Mucosa of rectum (tissue), 2 donors: Measurements from ENCODE around the gene DSCAM.

ENCODE experiments used
- H3K27ac ChIP-seq, 2 donors: one replicate each; pipeline ENCODE4 v1.7.0; 2013; ENCODE audit warnings: inconsistent platforms in 2 of 2, low read depth in 2 of 2, low read length in 2 of 2
- H3K27me3 ChIP-seq, 2 donors: one replicate each; pipeline ENCODE4 v1.7.0; 2013; ENCODE audit warnings: low read length in 2 of 2; ENCODE audit not compliant: control insufficient read depth in 2 of 2, insufficient read depth in 2 of 2
- H3K36me3 ChIP-seq, 2 donors: one replicate each; pipeline ENCODE4 v1.7.0; 2013; ENCODE audit warnings: low read length in 2 of 2; ENCODE audit not compliant: control insufficient read depth in 2 of 2, insufficient read depth in 2 of 2
- H3K4me1 ChIP-seq, 2 donors: one replicate each; pipeline ENCODE4 v1.7.0; 2013; ENCODE audit warnings: low read length in 2 of 2, mild to moderate bottlenecking in 1 of 2; ENCODE audit not compliant: control insufficient read depth in 2 of 2, insufficient read depth in 2 of 2
- H3K4me3 ChIP-seq, 2 donors: one replicate each; pipeline ENCODE4 v1.7.0; 2013; ENCODE audit warnings: low read length in 2 of 2
- H3K9ac ChIP-seq, 2 donors: one replicate each; pipeline ENCODE4 v1.7.0; 2013; ENCODE audit warnings: low read length in 2 of 2, low read depth in 1 of 2, mild to moderate bottlenecking in 1 of 2
- H3K9me3 ChIP-seq, 2 donors: one replicate each; pipeline ENCODE4 v1.7.0; 2013; ENCODE audit warnings: low read length in 2 of 2; ENCODE audit not compliant: control insufficient read depth in 2 of 2
- donor health status: healthy.
- donor health status: Normal muscosa, but diverticular disease.

The DSCAM gene

DNA sequence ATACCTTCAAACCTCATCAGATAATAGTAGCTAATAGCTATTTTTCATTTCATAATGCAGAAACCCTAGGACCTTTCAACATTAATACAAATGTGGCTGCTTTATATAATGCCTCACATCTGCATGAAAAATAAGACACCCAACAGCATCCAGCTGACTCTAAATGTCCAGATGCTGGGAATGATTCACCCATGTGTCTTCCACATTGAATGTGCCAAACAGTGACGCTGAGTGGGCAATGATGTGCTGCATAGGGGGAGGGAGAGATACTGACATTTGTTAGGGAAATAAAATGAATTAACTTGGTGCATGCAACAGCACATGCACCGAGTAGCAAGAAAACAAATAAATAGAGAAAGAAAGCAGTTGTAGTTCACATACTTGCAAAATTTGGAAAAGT is 199.3 kb downstream of the DSCAM start:
- no peaks in the 10 kb centered on the region for H3K36me3 ChIP-seq
- no peaks in the 10 kb centered on the region for H3K27me3 ChIP-seq
- no peaks in the 10 kb centered on the region for H3K4me1 ChIP-seq
- no peak overlapping the region for H3K27ac ChIP-seq
- peaks cover 0 to 10% of the 10 kb centered on the region in 2 donors for H3K9me3 ChIP-seq
- H3K9ac ChIP-seq = no peak overlapping the region
- no peak overlapping the region for H3K4me3 ChIP-seq

- Histone ChIP-seq H3K27me3 (no peaks in the 10 kb centered on the region), H3K9ac (no peak overlapping the region), H3K9me3 (peaks cover 0 to 8% of the 10 kb centered on the region in 2 donors), H3K36me3 (no peaks in the 10 kb centered on the region), H3K27ac (no peak overlapping the region), H3K4me3 (no peak overlapping the region), H3K4me1 (no peaks in the 10 kb centered on the region)
Observed at GRCh38 chr21:40646651-40647050, 200.3 kb downstream of the DSCAM start.

DNA sequence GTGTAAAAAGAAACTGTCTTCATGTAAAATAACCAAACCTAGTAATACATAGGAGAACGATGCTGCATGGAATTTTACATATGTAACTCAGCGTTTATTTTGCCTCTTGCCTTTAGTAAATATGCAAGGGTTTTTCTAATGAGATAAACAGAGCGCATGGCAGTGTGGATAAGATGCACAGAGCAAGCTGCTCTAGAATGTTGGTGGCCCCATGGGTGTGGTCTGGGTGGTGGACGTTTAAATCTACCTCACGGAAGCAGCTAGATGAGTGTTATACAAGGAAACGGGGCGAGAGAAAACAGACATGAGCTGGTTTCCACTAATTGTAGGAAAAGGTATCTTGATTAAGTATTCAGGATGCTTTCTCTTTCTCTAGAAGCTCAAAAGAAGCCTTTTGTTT is 205.9 kb downstream of the DSCAM start:
- no peaks in the 10 kb centered on the region for H3K4me1 ChIP-seq
- no peak overlapping the region for H3K4me3 ChIP-seq
- no peaks in the 10 kb centered on the region for H3K36me3 ChIP-seq
- H3K27me3 ChIP-seq = no peaks in the 10 kb centered on the region
- H3K27ac ChIP-seq = no peak overlapping the region
- peaks cover 0 to 2% of the 10 kb centered on the region in 2 donors for H3K9me3 ChIP-seq
- H3K9ac ChIP-seq = no peak overlapping the region

- Histone ChIP-seq H3K4me3 (no peak overlapping the region), H3K27ac (no peak overlapping the region), H3K36me3 (no peaks in the 10 kb centered on the region)
Observed at GRCh38 chr21:40640266-40640789, 206.6 kb downstream of the DSCAM start.

GRCh38 chr21:40639616-40640194 is 207.3 kb downstream of the DSCAM start:
- Histone ChIP-seq H3K4me3 (no peak overlapping the region), H3K9ac (no peak overlapping the region), H3K27me3 (no peaks in the 10 kb centered on the region), H3K4me1 (no peaks in the 10 kb centered on the region), H3K9me3 (peaks cover 0 to 2% of the 10 kb centered on the region in 2 donors), H3K27ac (no peak overlapping the region), H3K36me3 (no peaks in the 10 kb centered on the region)

More at GRCh38 chr21:40640266-40640789, 206.6 kb downstream of the DSCAM start:
- Histone ChIP-seq H3K9me3 (peaks cover 0 to 2% of the 10 kb centered on the region in 2 donors), H3K9ac (no peak overlapping the region), H3K27me3 (no peaks in the 10 kb centered on the region), H3K4me1 (no peaks in the 10 kb centered on the region)

- no peaks in the 10 kb centered on the region for H3K9me3 ChIP-seq
- H3K4me1 ChIP-seq = no peaks in the 10 kb centered on the region
- no peak overlapping the region for H3K27ac ChIP-seq
Observed at GRCh38 chr21:40638466-40639251, 208.3 kb downstream of the DSCAM start.

DNA sequence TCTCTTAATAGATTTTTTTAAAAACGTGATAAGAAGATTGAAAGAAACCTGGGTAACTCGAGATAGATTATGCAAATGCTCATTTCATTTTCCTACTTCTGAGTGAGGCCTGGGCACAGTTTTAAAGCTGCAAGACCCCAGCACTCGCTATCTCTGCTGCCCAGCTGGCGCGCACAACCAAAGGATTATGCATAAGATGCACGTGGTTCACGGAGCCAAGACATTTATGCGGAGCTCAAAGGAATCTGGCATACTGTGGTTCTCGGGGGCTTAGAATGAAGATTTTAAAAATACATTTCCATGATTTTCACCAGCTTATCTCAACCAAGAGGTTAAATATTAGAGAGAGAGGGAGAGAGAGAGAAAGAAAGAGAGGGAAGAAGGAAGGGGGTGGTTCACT is 210.9 kb downstream of the DSCAM start:
- H3K9me3 ChIP-seq = no peaks in the 10 kb centered on the region
- no peaks in the 10 kb centered on the region for H3K27me3 ChIP-seq
- no peaks in the 10 kb centered on the region for H3K36me3 ChIP-seq
- no peak overlapping the region for H3K27ac ChIP-seq
- no peak overlapping the region for H3K4me3 ChIP-seq
- H3K9ac ChIP-seq = no peak overlapping the region
- H3K4me1 ChIP-seq = no peaks in the 10 kb centered on the region

More at GRCh38 chr21:40638466-40639251, 208.3 kb downstream of the DSCAM start:
- H3K36me3 ChIP-seq = no peaks in the 10 kb centered on the region
- no peaks in the 10 kb centered on the region for H3K27me3 ChIP-seq
- no peak overlapping the region for H3K4me3 ChIP-seq
- H3K9ac ChIP-seq = no peak overlapping the region

- H3K9ac ChIP-seq = no peak overlapping the region
- H3K9me3 ChIP-seq = no peaks in the 10 kb centered on the region
- H3K4me3 ChIP-seq = no peak overlapping the region
- no peaks in the 10 kb centered on the region for H3K27me3 ChIP-seq
- no peaks in the 10 kb centered on the region for H3K4me1 ChIP-seq
- H3K36me3 ChIP-seq = no peaks in the 10 kb centered on the region
- no peak overlapping the region for H3K27ac ChIP-seq
Observed at GRCh38 chr21:40635391-40635790, 211.6 kb downstream of the DSCAM start.

- Histone ChIP-seq H3K27me3 (no peaks in the 10 kb centered on the region), H3K36me3 (no peaks in the 10 kb centered on the region), H3K4me1 (no peaks in the 10 kb centered on the region), H3K9me3 (no peaks in the 10 kb centered on the region), H3K4me3 (no peak overlapping the region), H3K9ac (no peak overlapping the region), H3K27ac (no peak overlapping the region)
Observed at GRCh38 chr21:40634141-40634540, 212.8 kb downstream of the DSCAM start.

GRCh38 chr21:40633048-40633447 is 213.9 kb downstream of the DSCAM start:
- no peak overlapping the region for H3K4me3 ChIP-seq
- no peaks in the 10 kb centered on the region for H3K4me1 ChIP-seq
- H3K27me3 ChIP-seq = no peaks in the 10 kb centered on the region
- no peaks in the 10 kb centered on the region for H3K36me3 ChIP-seq
- no peak overlapping the region for H3K27ac ChIP-seq
- H3K9ac ChIP-seq = no peak overlapping the region
- no peaks in the 10 kb centered on the region for H3K9me3 ChIP-seq
